Stimulated activated effector memory CD8-positive, alpha-beta T cell treated with anti-CD3 and anti-CD28 coated beads, Interleukin-12 subunit alpha, Interleukin-12 subunit beta, amount 100 ng/mL, for 72 hours (primary cell): Measurements from ENCODE around the gene PDCD6IP.
"Not testable (repeated sequence)": the region's sequence is repeated elsewhere in the genome, so short reads cannot be mapped to it uniquely, and the experiment has no call there.

ENCODE experiments used
- ATAC-seq: fragments of 150-1000 bp; cut with Tn5 transposase; 2 replicates; pipeline ENCODE4 v1.10.0; 2021
- DNase-seq, 2 donors: peaks; one replicate each; pipeline ENCODE4 v3.0.0; 2021 to 2022; ENCODE audit warnings: low spot score in 2 of 2
- H3K27ac Mint-ChIP-seq: one replicate; pipeline ENCODE4 v1.8.0; 2022; ENCODE audit warnings: mild to moderate bottlenecking, mixed read lengths
- H3K36me3 Mint-ChIP-seq: one replicate; pipeline ENCODE4 v1.8.0; 2022; ENCODE audit warnings: mild to moderate bottlenecking, mixed read lengths
- H3K4me1 Mint-ChIP-seq: one replicate; pipeline ENCODE4 v1.8.0; 2022; ENCODE audit warnings: mixed read lengths
- H3K4me3 Mint-ChIP-seq: one replicate; pipeline ENCODE4 v1.8.0; 2022; ENCODE audit warnings: mild to moderate bottlenecking, mixed read lengths
- H3K9me3 Mint-ChIP-seq: one replicate; pipeline ENCODE4 v1.8.0; 2022; ENCODE audit warnings: mixed read lengths

The PDCD6IP gene, protein sequence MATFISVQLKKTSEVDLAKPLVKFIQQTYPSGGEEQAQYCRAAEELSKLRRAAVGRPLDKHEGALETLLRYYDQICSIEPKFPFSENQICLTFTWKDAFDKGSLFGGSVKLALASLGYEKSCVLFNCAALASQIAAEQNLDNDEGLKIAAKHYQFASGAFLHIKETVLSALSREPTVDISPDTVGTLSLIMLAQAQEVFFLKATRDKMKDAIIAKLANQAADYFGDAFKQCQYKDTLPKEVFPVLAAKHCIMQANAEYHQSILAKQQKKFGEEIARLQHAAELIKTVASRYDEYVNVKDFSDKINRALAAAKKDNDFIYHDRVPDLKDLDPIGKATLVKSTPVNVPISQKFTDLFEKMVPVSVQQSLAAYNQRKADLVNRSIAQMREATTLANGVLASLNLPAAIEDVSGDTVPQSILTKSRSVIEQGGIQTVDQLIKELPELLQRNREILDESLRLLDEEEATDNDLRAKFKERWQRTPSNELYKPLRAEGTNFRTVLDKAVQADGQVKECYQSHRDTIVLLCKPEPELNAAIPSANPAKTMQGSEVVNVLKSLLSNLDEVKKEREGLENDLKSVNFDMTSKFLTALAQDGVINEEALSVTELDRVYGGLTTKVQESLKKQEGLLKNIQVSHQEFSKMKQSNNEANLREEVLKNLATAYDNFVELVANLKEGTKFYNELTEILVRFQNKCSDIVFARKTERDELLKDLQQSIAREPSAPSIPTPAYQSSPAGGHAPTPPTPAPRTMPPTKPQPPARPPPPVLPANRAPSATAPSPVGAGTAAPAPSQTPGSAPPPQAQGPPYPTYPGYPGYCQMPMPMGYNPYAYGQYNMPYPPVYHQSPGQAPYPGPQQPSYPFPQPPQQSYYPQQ

GRCh38 chr3:33798418-33799201 is at the start of gene PDCD6IP:
TSS of gene PDCD6IP (plus strand) at chr3:33798630. CDS start at chr3:33798729, 99 bp downstream.
- no peaks in the 10 kb centered on the region for H3K9me3 Mint-ChIP-seq

DNA sequence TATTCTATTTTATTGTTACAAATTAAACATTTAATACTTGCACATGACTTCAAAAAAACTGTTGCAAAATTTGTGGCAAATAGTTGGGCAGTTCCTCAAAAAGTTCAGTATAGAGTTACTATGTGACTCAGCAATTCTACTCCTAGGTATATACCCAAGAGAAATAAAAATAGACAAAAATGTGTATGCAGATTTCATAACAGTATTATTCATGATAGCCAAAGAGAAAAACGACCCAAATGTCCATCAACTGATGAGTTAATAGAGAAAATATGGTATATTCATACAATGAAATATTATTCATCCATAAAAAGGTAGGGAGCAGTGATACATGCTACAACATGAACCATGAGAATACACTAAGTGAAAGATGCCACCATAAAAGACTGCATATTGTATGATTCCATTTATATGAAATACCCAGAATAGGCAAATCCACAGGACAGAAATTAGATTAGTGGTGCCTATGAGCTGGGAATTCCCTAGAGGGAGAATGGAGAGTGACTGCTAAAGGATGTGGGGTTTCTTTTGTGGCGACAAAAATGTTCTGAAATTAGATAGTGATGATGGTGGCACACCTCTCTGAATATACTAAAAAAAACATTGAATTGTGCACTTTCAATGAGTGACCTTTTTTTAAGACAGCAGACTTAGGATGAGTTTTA is 48.8 kb upstream of the PDCD6IP start:
- no peaks in the 10 kb centered on the region for H3K36me3 Mint-ChIP-seq
- H3K4me1 Mint-ChIP-seq: peaks cover 9% of the 10 kb centered on the region
- peaks cover 4% of the 10 kb centered on the region for H3K9me3 Mint-ChIP-seq
- no peak for DNase-seq
- no peak overlapping the region for H3K27ac Mint-ChIP-seq
- peak; percentile 47 for ATAC-seq
- no peak overlapping the region for H3K4me3 Mint-ChIP-seq

More at GRCh38 chr3:33798418-33799201, at the start of gene PDCD6IP:
- ATAC-seq (peak; percentile 91), DNase-seq (peak; percentile 82 to 95)
- Mint-ChIP-seq H3K4me1 (peaks cover 36% of the 10 kb centered on the region), H3K27ac (peak within 1 kb of the TSS; percentile 96), H3K4me3 (peak within 1 kb of the TSS; percentile 93), H3K36me3 (peaks cover 24% of the 10 kb centered on the region)

DNA sequence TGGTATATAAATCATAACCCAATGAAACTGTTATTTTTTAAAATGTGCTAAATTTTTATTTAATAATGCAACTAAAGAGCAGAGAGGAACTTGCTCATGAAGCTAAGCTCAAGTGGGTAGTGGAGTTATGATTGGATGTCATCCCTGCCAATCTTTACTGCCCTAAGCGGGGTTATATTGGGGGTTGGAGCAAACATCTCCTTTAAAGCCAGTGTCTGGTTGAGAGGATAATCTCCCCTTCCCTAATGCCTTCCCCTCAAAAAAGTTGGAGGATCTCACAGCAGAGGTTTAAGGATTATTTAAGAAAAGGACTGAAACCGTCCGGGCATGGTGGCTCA is 48.2 kb upstream of the PDCD6IP start:
- ATAC-seq: peak; percentile 12
- no peaks in the 10 kb centered on the region for H3K36me3 Mint-ChIP-seq
- peaks cover 7% of the 10 kb centered on the region for H3K9me3 Mint-ChIP-seq
- peaks cover 9% of the 10 kb centered on the region for H3K4me1 Mint-ChIP-seq
- no peak for DNase-seq
- no peak overlapping the region for H3K4me3 Mint-ChIP-seq
- no peak overlapping the region for H3K27ac Mint-ChIP-seq

DNA sequence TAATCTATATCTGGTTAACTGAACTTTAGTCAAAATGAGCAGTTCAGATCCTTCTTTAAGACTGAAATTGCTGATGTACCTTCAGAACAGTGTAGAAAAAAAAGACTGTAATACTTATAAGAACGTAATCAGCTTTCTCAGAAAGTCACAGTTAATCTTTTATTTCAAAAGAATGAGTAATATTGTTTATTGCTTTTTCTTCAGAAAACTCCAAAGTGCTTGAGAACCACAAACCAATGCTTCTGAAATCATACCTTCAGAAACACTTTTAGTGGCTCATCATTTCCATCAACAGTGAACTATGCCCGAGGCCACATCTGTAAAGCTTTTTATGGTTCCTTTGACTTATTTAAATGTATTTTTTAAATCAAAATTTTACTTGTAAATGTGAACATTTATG is 47.1 kb upstream of the PDCD6IP start:
- Mint-ChIP-seq H3K9me3 (peaks cover 7% of the 10 kb centered on the region), H3K27ac (no peak overlapping the region), H3K36me3 (no peaks in the 10 kb centered on the region), H3K4me3 (no peak overlapping the region), H3K4me1 (peaks cover 9% of the 10 kb centered on the region)
- DNase-seq (no peak), ATAC-seq (peak; percentile 91)

DNA sequence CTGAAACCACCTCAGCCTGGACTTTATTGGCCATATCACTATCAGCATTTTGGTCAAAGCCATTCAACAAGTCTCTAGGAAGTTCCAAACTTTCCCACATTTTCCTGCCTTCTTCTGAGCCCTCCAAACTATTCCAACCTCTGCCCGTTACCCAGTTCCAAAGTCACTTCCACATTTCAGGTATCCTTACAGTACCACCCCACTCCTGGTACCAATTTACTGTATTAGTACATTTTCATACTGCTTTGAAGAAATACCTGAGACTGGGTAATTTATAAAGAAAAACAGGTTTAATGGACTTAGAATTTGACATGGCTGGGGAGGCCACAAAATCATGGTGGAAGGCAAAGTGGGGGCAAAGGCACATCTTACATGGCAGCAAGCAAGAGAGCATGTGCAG is 44.0 kb upstream of the PDCD6IP start:
- ATAC-seq, H3K4me3 Mint-ChIP-seq, H3K36me3 Mint-ChIP-seq, H3K27ac Mint-ChIP-seq, H3K9me3 Mint-ChIP-seq, DNase-seq, H3K4me1 Mint-ChIP-seq: not testable (repeated sequence)

GRCh38 chr3:33758281-33758680 is 40.1 kb upstream of the PDCD6IP start:
- no peak overlapping the region for H3K27ac Mint-ChIP-seq
- no peak for ATAC-seq
- H3K36me3 Mint-ChIP-seq: no peaks in the 10 kb centered on the region
- H3K9me3 Mint-ChIP-seq: peaks cover 7% of the 10 kb centered on the region
- DNase-seq: no peak
- H3K4me3 Mint-ChIP-seq: no peak overlapping the region
- H3K4me1 Mint-ChIP-seq: no peaks in the 10 kb centered on the region

DNA sequence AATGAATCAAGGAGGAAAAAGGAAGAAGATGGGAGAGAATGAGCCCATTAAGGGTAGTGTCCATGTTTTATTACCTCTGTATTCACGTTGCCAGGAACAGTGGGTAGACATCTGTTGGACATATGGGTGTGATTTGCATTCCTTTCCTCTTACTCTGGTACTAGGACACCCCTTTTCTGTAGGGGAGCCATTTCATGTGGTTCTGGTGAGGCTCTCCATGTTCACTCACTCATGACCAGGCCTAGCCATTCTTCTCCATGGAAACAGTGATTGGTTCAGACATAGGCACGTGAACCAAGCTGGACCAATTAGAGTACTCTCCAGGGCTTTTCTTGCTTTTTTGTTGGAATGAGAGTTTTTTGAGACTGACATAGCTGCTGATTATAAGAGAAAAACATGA is 39.6 kb upstream of the PDCD6IP start:
- H3K27ac Mint-ChIP-seq: no peak overlapping the region
- H3K9me3 Mint-ChIP-seq: peaks cover 7% of the 10 kb centered on the region
- H3K4me3 Mint-ChIP-seq: no peak overlapping the region
- no peak for ATAC-seq
- no peak for DNase-seq
- H3K36me3 Mint-ChIP-seq: no peaks in the 10 kb centered on the region
- H3K4me1 Mint-ChIP-seq: no peaks in the 10 kb centered on the region

- no peak for DNase-seq
- no peak overlapping the region for H3K27ac Mint-ChIP-seq
- no peak for ATAC-seq
- no peak overlapping the region for H3K4me3 Mint-ChIP-seq
- no peaks in the 10 kb centered on the region for H3K36me3 Mint-ChIP-seq
- H3K9me3 Mint-ChIP-seq: no peaks in the 10 kb centered on the region
- H3K4me1 Mint-ChIP-seq: no peaks in the 10 kb centered on the region
These were observed 29.7 kb upstream of the PDCD6IP start for GRCh38 chr3:33768578-33769330.

GRCh38 chr3:33773637-33774036 is 24.8 kb upstream of the PDCD6IP start:
- no peaks in the 10 kb centered on the region for H3K36me3 Mint-ChIP-seq
- no peak overlapping the region for H3K27ac Mint-ChIP-seq
- DNase-seq (no peak), ATAC-seq (no peak)
- no peak overlapping the region for H3K4me3 Mint-ChIP-seq
- no peaks in the 10 kb centered on the region for H3K9me3 Mint-ChIP-seq
- no peaks in the 10 kb centered on the region for H3K4me1 Mint-ChIP-seq

- H3K27ac Mint-ChIP-seq: no peak overlapping the region
- no peak overlapping the region for H3K4me3 Mint-ChIP-seq
- no peaks in the 10 kb centered on the region for H3K4me1 Mint-ChIP-seq
- DNase-seq: no peak
- ATAC-seq: no peak
- H3K9me3 Mint-ChIP-seq: no peaks in the 10 kb centered on the region
- no peaks in the 10 kb centered on the region for H3K36me3 Mint-ChIP-seq
These were observed 23.1 kb upstream of the PDCD6IP start for GRCh38 chr3:33775363-33775762.

GRCh38 chr3:33777996-33778395 is 20.4 kb upstream of the PDCD6IP start:
- no peaks in the 10 kb centered on the region for H3K4me1 Mint-ChIP-seq

DNA sequence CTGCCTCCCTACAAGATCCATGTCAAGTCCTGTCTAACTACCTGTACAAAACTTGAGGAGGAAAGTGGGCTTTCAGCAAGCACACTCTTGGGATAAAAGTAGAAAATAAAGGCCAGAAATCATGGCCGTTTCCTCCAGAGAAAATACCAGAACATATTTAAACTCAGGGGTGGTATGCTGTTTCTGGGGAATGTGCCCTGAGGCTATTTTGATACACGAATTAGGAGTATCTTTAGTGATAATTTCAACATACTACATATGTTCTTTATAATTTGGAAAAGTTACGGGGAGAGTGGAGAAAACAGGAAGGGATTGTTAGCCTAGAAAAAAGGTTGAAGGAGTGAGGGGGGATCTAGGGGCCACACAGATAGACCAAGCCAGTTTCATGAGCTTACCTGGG is 18.7 kb upstream of the PDCD6IP start:
- Mint-ChIP-seq H3K4me3 (no peak overlapping the region), H3K36me3 (no peaks in the 10 kb centered on the region), H3K4me1 (no peaks in the 10 kb centered on the region), H3K27ac (no peak overlapping the region), H3K9me3 (no peaks in the 10 kb centered on the region)
- no peak for DNase-seq
- no peak for ATAC-seq

More at GRCh38 chr3:33777996-33778395, 20.4 kb upstream of the PDCD6IP start:
- Mint-ChIP-seq H3K9me3 (no peaks in the 10 kb centered on the region), H3K4me3 (no peak overlapping the region), H3K27ac (no peak overlapping the region), H3K36me3 (no peaks in the 10 kb centered on the region)
- ATAC-seq: no peak
- DNase-seq: no peak

- not testable (repeated sequence) for ATAC-seq, H3K4me3 Mint-ChIP-seq, H3K27ac Mint-ChIP-seq, DNase-seq, H3K36me3 Mint-ChIP-seq, H3K9me3 Mint-ChIP-seq, H3K4me1 Mint-ChIP-seq
These were observed 17.0 kb upstream of the PDCD6IP start for GRCh38 chr3:33781413-33781812.

DNA sequence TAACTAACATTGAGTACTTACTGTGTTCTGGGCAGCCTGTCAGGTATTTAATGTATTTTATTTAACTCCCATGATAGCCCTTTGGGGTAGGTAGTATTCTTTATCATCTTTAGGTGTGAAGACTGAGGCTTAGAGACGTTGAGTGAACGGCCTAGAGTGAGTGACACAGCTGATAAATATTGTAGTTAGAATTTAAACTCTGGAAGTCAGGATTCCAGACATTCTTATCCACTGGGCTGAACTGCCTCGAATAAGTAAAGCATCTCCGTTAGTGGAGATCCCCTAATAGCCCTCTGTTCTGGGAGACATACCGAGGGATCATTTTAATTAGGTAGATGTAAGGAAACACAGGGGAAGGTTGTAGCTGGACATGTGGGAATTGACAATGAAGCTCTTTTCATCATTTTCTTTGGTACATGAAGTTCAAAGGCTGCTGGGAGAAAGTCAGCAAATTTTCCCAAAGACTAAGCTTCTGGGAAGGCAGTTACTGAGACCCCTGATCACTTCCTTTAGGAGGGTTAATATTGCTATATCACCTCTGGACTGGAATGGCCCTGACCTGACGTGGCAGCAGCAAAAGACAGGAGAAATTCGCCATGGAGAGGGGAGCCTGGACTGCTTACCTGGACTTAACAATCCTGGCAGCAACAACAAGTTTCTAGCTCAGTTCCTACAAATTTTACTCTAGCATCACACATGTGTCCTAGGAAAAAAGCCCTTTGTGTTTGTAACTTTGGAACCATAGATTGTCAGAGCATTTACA is 11.7 kb upstream of the PDCD6IP start:
- Mint-ChIP-seq H3K9me3 (no peaks in the 10 kb centered on the region), H3K36me3 (no peaks in the 10 kb centered on the region), H3K4me3 (no peak overlapping the region), H3K4me1 (peaks cover 2% of the 10 kb centered on the region), H3K27ac (no peak overlapping the region)
- DNase-seq (no peak), ATAC-seq (no peak)
